ENCODE results near the gene PTDSS2.
"Not testable (repeated sequence)": the region's sequence is repeated elsewhere in the genome, so short reads cannot be mapped to it uniquely, and the experiment has no call there.

PTDSS2 gene

DNA sequence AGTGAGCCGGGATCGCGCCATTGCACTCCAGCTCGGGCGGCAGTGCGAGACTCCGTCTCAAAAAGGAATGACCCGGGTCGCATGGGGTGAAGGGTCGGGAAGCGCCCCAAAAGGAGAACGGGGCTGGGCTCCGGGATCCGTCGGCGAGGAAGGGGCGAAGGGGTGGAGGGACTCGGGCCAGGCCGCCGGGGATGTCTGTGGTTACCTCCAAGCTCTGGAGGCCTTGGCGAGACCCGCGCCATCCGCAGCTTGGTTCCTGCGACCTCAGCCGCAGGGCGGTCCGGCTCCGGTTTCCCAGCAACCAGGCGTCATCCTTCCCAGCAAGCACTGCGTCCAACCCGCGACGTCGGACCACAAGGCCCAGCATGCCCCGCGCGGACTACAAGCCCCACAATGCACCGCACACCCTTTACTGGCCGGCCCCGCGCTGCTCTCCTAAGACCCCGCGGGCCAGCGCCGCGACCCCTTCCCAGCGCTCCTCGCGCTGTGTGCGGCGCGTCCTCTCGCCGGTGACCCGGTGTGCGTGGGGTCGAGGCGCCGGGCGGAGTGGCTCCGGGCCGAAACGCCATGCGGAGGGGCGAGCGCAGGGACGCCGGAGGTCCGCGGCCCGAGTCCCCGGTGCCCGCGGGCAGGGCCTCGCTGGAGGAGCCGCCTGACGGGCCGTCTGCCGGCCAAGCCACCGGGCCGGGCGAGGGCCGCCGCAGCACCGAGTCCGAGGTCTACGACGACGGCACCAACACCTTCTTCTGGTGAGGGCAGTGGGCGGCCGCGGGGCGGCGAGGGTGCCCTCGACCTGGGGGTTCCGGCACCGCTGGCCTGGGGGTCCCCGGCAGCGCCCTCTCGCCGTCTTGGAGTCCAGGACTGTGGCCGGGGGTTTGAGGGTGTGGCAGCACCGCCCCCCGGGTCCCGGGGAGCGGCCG lies at the start of gene PTDSS2:
TSS of gene PTDSS2 (plus strand) at position 391 of the 920 bp plus-strand sequence. CDS start at position 568, 177 bp downstream.
- peak; percentile 94 for DNase-seq

DNA sequence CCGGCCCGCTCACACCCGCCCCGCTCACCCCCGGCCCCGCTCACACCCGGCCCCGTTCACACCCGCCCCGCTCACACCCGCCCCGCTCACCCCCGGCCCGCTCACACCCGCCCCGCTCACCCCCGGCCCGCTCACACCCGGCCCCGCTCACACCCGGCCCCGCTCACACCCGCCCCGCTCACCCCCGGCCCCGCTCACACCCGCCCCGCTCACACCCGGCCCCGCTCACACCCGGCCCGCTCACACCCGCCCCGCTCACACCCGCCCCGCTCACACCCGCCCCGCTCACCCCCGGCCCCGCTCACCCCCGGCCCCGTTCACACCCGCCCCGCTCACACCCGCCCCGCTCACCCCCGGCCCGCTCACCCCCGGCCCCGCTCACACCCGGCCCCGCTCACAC lies 48.9 kb upstream of the PTDSS2 start:
- DNase-seq = not testable (repeated sequence)

GRCh38 chr11:403021-403760 lies 46.9 kb upstream of the PTDSS2 start:
- DNase-seq = no peak

GRCh38 chr11:403761-404431 lies 46.2 kb upstream of the PTDSS2 start:
- DNase-seq = no peak

GRCh38 chr11:404551-405264 lies 45.4 kb upstream of the PTDSS2 start:
- no peak for DNase-seq

GRCh38 chr11:405323-405953 lies 44.6 kb upstream of the PTDSS2 start:
- DNase-seq = no peak

- DNase-seq = no peak
These were observed 43.9 kb upstream of the PTDSS2 start for GRCh38 chr11:405954-406795.

DNA sequence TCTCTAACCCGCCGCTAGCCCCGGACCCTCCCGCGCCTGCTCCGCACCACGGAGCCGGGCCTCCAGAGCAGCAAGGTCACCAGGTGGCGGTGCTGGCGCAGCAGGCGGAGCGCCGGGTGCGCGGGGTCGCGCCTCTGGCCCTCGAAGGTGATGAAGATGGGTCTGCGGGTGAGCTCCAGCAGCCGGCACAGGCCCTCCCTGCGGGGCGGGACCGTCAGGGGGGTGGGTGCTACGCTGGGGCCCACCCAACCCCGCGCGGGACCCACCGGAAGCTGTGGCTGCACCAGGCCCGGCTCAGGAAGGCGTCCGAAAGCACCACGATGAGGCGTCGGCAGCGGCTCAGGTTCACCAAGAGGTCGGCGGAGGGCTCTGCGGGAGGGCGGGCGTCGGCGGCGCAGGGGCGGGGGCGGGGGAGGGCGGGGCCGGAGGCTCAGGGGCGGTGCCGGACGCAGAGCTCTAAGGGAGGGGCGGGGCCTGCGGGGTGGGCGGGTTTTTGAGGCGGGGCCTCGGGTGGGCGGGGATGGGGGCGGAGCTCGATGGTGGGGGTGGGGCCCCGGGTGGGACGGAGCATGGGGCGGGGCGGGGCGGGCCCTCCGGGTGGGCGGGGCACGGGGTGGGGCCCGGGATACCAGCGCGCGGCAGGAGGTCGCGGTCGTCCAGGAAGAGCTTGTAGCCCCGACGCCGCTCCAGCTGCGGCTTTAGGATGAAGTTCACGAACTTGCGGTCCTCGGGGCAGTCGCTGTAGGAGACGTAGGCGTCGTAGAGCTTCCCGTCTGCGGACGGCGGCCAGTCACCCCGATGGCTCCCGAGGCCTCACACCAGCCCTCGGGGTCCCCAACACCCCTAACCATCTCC lies 43.1 kb upstream of the PTDSS2 start:
- peak; percentile 96 to 97 for DNase-seq

DNA sequence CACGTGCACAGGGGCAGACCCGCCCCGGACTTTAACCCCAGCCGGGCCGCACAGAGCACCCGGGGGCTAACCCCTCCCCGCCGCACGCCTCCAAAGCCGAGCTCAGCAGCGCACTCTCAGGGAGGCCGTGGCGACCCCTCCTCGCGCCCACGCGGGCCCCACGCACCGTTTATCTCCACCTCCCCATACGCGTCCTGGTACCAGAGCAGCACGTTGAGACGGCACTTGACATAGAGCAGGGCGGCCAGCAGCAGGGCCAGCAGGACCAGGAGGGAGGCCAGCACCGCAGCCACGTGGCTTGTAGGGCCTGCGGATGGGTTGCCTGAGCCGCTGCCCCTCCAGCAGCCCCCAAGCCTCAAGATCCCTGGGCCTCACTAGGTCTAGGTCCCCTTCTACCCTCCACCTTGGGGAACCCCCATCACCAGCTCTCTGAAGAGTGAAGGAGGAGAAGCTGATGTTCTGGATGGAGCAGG lies 42.4 kb upstream of the PTDSS2 start:
- peak in 1 of 2 donors; percentile 39 for DNase-seq

DNA sequence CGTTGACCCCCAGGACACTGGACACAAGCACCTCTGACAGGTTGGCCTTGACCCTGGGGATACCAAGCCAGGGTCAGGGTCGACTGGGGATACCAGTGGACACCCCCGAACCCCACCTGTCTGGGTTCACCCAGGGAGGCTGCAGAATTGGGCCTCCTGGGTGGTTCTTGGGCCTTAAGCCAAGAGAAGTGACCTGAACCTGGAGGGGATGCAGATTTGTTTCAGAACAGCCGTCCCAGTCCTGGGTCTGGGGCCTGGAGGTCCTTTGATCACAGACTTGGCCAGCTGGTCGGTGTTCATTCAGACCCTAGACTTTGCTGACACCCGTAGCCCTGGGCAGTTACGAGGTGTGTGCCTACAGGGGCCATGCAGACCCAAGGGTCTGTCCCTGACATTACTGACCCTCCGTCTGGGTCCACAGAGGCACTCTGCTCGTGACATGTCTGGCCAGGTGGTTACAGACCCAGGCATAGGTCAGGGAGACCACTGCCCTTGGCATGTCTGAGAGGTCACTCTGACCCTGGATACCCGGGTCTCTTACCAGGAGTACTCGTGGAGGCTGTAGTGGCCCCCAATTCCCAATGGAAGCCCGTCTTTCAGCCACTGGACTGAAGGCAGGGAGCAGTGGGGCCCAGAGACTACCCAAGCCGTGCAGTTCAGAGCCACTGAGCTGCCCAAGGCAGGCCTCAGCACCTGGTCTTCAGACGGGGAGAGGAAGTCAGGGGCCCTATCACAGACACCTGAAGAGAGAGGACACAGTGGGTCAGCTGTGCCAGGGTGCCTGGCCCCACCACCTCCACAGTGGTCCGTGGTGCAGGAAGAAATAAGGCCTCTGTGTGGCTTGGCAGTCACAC lies 41.7 kb upstream of the PTDSS2 start:
- DNase-seq = no peak

DNA sequence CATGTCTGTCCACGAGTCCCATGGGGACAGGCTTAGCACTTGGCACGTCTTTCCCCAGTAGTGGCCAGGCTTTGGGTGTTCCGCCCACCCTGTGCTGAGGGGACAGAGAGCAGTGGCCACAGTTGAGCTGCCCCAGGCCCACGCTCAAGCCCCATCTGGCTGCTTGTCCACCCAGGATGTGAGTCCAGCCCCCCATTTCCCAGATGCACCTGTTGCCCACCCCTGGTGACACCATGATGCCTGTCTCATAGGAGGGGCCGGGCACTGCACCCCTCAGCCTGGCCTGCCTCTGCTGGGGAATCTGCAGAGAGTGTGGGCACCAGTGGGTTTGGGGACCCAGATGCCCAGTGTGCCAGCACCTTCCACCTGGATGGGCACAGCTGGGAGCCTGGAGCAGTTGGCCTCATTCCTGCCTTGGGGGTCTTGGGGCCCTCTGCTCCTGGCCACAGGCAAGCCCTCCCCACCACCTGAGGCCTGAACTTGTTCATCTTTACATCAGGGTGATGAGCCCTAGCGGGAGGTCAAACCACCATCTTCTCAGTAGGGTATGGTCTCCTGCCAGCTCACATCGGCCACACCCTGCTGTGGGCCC lies 41.0 kb upstream of the PTDSS2 start:
- no peak for DNase-seq

DNA sequence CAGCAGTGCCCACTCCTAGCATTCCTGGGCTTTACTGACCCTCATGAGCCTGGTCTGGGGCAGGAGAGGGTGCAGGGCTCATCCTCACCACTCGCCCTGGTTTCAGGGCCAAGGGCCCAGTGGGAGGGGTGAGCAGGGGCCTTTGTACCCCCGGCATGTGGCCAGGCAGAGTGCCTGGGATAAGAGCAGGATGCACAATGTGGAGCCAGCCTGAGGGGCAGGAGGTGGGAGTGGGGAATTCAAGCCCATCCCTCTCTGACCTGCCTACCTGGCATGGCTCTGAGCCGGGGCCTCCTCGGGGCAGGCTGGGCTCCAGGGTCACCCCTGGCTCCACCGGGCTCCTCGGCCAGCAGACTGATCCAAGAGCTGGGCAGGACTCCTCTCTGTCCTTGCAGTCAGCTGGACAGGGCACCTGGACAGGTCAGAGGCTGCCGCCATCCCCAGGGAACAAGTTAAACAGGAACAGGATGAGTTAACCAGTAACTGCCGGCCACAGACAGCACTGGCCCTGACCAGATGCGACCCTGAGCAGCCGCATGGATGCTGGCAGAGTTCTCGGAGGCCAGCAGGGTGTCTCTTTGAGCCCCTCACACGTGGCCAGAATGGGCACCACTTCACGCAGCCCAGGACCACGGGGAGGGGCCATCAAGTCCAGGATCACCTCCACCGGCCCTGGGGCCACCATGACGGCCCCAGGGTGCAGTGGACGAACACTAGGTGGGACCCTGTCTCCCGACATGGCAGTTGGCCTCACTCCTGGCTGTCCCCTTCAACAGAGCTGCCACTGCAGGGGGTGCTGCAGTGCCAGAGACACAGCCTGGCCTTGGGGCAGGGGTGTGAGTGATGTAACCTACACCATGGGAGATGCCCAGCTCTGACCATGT lies 40.2 kb upstream of the PTDSS2 start:
- DNase-seq = no peak

GRCh38 chr11:410711-411110 lies 39.4 kb upstream of the PTDSS2 start:
- not testable (repeated sequence) for DNase-seq

DNA sequence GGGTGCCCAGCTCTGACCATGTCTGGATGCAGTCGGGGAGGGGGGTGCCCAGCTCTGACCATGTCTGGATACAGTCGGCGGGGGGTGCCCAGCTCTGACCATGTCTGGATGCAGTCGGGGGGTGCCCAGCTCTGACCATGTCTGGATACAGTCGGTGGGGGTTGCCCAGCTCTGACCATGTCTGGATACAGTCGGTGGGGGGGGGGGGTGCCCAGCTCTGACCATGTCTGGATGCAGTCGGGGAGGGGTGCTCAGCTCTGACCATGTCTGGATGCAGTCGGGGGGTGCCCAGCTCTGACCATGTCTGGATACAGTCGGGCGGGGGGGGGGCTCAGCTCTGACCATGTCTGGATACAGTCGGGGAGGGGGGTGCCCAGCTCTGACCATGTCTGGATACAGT lies 38.6 kb upstream of the PTDSS2 start:
- not testable (repeated sequence) for DNase-seq

DNA sequence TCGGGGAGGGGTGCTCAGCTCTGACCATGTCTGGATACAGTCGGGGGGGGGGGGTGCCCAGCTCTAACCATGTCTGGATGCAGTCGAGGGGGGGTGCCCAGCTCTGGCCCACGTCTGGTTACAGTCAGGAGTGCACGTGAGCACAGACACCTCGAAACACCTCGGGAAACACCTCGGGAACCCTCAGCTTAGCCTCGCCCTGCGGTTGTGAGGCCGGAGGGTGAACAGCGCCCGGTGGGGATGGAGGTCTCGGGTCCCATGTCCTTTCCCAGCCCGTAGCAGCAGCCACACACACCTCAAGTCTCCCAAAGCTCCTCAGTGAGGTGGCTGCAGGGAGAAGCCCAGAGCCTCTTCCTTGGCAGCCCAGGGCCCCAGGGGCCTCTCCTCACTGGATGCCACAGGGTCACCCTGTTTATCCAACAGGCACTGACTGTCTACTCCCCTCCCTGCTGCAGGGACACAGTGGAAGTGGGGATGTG lies 37.4 kb upstream of the PTDSS2 start:
- DNase-seq = no peak

DNA sequence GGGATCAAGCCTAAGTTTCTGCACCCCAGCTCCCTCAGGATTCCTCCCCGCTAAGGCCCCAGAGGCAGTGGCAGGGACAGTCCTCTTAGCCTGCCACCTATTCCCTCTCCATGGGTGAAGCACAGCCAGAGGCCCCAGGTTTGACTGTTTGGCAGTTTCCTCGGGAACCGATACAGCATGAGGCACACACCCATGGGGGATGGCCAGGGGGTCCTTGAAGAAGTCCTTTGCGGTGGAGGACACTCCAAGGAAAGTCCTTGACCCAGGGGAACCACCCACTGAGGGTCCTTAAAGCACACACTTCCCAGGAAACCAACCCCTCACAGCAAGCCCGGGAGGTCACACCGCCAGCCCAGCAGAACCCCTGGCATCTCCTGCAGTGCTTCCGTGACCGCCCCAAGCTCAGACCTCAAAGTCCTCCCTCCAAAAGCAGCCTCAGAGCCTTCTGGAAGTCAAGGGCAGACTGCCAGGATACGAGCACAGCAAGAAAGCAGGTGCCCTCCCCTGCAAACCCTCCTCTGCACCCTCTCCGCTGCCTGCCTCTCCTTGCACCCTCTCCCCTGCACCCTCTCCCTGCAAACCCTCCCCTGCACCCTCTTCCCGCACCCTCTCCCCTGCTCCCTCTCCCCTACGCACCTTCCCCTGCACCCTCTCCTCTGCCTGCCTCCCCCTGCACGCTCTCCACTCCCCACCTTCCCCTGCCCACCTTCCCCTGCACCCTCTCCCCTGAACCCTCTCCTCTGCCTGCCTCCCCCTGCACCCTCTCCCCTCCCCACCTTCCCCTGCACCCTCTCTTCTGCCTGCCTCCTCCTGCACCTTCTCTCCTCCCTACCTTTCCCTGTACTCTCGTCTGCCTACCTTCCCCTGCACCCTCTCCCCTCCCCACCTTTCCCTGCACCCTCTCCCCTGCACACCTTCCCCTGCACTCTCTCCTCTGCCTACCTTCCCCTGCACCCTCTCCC lies 36.7 kb upstream of the PTDSS2 start:
- DNase-seq = peak in 1 of 2 donors; percentile 36
